ENCODE measurements around the gene RAP1B.

DNA sequence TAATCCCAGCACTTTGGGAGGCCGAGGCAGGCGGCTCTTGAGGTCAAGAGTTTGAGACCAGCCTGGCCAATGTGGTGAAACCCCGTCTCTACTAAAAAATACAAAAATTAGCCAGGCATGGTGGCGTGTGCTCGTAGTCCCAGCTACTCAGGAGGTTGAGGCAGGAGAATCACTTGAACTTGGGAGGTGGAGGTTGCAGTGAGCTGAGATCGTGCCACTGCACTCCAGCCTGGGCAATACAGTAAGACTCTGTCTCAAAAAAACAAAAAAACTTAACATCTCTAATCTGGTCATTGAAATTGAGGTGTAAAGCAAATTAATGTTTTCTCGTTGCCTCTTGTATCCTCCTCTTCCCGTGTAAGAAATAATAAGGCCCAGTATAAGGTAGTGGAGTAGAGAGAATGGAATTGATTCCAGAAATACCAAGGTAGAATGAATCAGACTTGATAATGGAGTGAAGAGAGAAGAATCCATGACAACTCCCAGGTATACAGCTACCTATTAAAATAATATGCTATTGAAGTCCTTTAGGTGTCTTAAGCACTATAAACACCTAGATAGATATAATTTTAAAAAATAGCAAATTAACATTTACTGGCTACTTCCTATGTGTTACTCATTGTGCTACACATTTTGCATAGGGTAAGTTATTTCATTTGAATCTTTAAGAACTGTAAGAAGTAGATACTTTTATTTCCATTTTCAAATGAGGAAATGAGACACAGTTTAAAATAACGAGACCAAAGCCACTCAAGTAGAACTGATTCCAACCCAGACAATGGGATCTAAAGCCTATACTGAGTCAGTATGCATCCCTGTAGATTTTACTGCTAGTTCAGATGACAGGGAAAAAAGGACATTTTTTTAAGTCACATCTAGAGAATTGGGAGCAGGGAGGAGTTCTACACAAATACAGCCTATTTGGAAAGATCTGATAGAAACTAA, 23.2 kb downstream of the RAP1B start:
- TF ChIP-seq CTCF (IDR thresholded peaks at IDR 0.05; ENCODE audit: extremely low read depth in 1 of 2, insufficient read depth in 1 of 2, low read depth in 1 of 2, low read length in 2 of 2), result no peak
- TF ChIP-seq POLR2AphosphoS5 (IDR thresholded peaks at IDR 0.05; ENCODE audit: insufficient read depth, low read depth, low read length), result no peak
- no peak for TF ChIP-seq POLR2A (IDR thresholded peaks at IDR 0.05; ENCODE audit: low read depth, low read length)
- no peak for TF ChIP-seq EZH2 (IDR thresholded peaks at IDR 0.05; ENCODE audit: borderline replicate concordance, low read depth, low read length, severe bottlenecking)
